ENCODE data around the gene IGF2. TPM values are rescaled to one million over a fixed set of nuclear protein-coding genes. Genes with fewer than 3 reads are reported as not detected.

The IGF2 gene
- total RNA-seq, 2 donors from 2014 or later, result 10.6 to 84.0 TPM

DNA sequence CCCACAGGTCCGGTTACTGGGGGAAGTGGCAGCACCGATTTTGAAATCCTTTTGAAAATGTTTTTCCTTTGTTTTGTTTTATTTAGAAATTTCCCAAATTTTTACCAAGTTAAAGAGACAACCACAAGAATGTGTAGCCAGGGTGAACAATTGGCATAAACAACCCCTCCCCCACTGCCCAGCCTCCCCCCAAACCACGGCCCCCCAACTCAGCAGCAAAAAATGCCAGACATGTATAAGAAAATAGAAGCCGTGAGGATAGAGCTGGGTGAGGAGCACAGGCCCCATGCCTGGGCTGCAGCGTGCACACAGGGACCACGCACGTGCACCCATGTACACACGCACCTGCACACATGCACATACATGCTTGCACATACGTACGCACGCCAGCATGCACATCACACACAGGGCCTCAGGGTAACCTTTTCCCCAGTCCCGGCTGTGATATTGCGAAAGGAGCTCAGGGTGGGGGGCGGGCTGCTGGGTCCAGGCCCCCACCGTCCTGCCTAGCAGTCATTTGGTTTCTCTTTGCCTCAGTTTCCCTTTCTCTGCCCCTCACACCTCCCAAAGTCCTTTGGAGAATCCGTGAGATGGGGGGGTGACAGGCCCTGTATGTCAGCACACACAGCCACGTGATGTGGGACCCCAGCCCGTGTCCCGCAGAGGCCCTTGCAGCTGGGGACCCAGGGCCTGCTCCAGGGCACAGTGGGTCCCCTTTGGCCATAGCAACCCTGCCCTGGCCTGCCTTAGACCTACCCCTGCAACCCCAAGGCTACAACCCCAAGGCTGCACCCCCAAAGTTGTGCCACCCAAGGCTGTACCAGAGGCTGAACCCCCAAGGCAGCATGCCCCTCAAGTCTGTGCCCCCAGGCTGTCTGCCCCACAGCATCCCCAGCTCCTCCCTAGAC, 42.9 kb downstream of the IGF2 start:
- DNase-seq, result no peak

GRCh38 chr11:2095542-2095941, 43.6 kb downstream of the IGF2 start:
- ATAC-seq, result no peak
- H3K4me1 ChIP-seq, result peaks cover 59% of the 10 kb centered on the region
- H3K4me3 ChIP-seq, result no peak overlapping the region
- TF ChIP-seq POLR2A (IDR thresholded peaks at IDR 0.05) (no peak), CTCF (IDR thresholded peaks at IDR 0.05) (no peak)
- H3K27me3 ChIP-seq, result no peaks in the 10 kb centered on the region
- no peaks in the 10 kb centered on the region for H3K36me3 ChIP-seq (replicated peaks in 1 of 2; ENCODE audit: insufficient read depth in 1 of 2, low read depth in 2 of 2)
- H3K9me3 ChIP-seq, result no peaks in the 10 kb centered on the region
- WGBS, 2 donors, result 76 to 95% methylated on average over 7 of the region's 7 CpGs
- no peak overlapping the region for H3K27ac ChIP-seq
- intact Hi-C loops (cut with DNase I), result no loop called here
- no peak for DNase-seq

More for the DNA sequence above, 42.9 kb downstream of the IGF2 start:
- Histone ChIP-seq H3K36me3 (replicated peaks in 1 of 2; ENCODE audit: insufficient read depth in 1 of 2, low read depth in 2 of 2) (no peaks in the 10 kb centered on the region), H3K9me3 (no peaks in the 10 kb centered on the region), H3K27me3 (no peaks in the 10 kb centered on the region), H3K27ac (peak overlapping the region in 2 of 4 donors; percentile 46 to 70), H3K4me1 (peaks cover 61% of the 10 kb centered on the region), H3K4me3 (no peak overlapping the region)
- ATAC-seq, result no peak
- intact Hi-C loops (cut with DNase I), result no loop called here
- no peak for TF ChIP-seq CTCF (IDR thresholded peaks at IDR 0.05)
- no peak for TF ChIP-seq POLR2A (IDR thresholded peaks at IDR 0.05)
- 82 to 83% methylated on average over 10 to 19 of the region's 19 CpGs for WGBS, 2 donors

DNA sequence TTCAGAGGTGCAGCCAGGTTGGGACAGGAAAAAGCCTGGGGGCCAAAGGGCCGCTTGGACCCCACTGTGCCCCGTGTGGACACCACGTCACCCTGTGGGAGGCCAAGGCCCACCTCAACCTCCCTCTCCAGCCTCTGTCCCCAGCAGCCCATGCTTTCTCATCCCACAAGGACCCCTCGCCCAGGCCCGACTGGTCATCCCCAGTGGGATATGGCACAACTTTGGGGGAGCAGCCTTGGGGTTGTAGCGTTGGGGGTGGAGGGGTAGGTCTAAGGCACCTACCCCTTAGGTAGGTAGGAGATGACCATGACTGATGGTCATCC, 44.0 kb downstream of the IGF2 start:
- Histone ChIP-seq H3K36me3 (replicated peaks in 1 of 2; ENCODE audit: insufficient read depth in 1 of 2, low read depth in 2 of 2) (no peaks in the 10 kb centered on the region), H3K4me1 (peaks cover 55% of the 10 kb centered on the region), H3K27ac (no peak overlapping the region), H3K9me3 (no peaks in the 10 kb centered on the region), H3K4me3 (no peak overlapping the region), H3K27me3 (no peaks in the 10 kb centered on the region)
- WGBS, 2 donors, result 87 to 94% methylated on average over 6 of the region's 6 CpGs
- ATAC-seq (no peak), DNase-seq (no peak)
- TF ChIP-seq CTCF (IDR thresholded peaks at IDR 0.05) (no peak), POLR2A (IDR thresholded peaks at IDR 0.05) (no peak)
- intact Hi-C loops (cut with DNase I), result no loop called here

DNA sequence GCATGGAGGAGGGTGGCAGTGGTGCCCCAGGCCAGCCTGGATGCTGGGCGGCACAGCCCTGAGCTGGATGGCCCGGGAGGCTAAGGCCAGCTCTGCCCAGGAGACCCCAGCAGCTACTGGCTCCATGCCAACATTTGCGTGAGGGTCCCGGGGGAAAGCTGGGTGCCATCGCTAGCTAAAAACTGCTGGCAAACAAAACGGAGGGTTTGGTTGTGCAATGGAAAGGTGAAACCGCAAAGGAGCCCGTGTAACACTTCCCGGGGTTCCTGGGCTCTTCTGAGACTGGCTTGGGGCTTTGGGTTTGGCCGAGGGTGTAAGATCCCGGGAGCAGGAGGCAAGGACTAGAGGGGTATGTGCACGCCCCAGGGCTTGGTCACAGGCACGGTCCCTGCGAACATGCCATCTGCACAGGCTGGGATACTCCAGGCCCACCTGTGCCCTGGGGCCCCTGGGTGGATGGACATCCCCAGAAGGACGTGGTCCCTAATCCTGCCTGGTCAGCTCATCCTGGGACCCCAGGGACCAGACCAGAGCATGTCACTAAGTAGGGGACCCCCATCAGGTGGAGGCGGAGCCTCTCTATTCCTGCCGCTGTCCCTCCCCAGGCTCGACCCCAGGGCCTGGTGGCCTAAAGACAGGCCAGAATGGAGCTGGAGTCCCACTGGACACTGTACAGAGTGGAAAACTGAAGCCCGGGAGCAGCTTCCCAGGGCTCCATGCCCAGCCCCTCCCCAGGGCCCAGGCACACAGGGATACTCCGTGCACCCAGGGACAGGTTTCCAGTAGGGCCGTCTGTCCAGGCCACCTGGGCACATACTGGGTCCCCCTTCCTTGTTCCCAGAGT, 44.6 kb downstream of the IGF2 start:
- intact Hi-C loops (cut with DNase I), result no loop called here
- TF ChIP-seq POLR2A (IDR thresholded peaks at IDR 0.05) (no peak), CTCF (IDR thresholded peaks at IDR 0.05) (no peak)
- Histone ChIP-seq H3K4me3 (no peak overlapping the region), H3K4me1 (peaks cover 50% of the 10 kb centered on the region), H3K36me3 (replicated peaks in 1 of 2; ENCODE audit: insufficient read depth in 1 of 2, low read depth in 2 of 2) (no peaks in the 10 kb centered on the region), H3K9me3 (no peaks in the 10 kb centered on the region), H3K27me3 (no peaks in the 10 kb centered on the region), H3K27ac (no peak overlapping the region)
- ATAC-seq (no peak), DNase-seq (no peak)
- 75 to 76% methylated on average over 15 to 17 of the region's 21 CpGs for WGBS, 2 donors
